Kidney tubule cell (primary cell): ENCODE results near the gene KIF3B.
A peak's percentile ranks its signal among the peaks of the same experiment; 100 is the strongest.
"Not testable (repeated sequence)": the region's sequence is repeated elsewhere in the genome, so short reads cannot be mapped to it uniquely, and the experiment has no call there.

Experiments used
- DNase-seq: peaks from one replicate; pipeline ENCODE4 v3.0.0-alpha.2; 2018; ENCODE audit warnings: low spot score

The KIF3B gene

DNA sequence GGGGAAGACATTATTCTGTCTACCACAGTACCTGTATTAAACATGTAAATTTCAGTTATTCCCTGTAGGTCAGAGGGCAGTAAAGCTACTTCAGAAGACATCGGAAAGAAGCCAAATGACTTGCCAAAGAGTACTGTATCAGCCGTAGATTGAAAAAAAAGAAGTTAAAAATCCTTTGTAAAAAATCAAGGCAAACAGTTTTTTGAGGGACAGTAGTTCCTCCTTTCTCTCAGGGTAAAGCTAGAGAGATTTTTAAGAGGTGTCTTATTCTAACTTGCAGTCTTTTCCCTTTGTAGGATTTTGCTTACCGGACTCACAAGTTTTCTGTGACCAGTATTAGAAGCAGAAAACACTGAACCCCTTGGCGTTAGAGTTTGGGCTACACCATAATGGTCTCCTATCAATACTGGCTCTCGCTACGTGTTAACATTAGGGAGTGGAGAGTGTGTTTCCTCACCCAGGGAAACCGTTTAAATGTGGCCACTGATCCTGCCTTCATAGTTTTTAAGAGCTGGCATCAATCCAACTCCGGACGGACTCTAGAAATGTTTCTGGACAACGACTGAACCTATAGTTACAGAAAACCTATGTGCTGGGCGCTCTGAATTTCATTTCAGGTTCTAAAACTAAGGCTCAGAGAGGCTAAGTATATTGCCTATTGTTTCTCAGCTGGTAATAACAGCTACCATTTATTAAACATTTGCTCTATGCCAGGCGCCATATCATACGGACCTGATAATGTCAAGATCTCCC, 79.3 kb downstream of the KIF3B start:
- no peak for DNase-seq

DNA sequence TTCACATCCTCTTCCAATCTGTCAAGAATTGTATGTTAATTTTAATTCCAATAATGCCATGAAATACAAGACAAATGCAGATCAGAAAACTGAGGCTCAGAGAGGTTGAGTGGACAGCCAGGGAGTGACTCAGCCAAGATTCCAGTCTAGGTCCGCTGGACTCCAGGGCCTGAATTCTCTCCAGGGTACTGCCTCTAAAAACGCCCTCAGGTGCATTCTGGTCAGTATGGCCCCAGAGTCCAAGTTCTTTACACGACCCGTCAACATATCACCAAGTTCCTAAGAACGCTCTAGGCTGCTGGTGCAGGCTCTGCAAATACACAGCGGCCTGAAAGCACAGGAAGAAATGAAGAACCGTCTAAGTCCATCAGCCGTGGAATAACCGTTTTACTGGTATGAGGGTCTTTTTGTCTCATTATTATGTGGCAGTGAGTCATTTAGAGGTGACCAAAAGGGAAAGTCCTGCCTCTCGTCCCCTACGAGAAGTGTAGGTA, 80.0 kb downstream of the KIF3B start:
- peak; percentile 81 for DNase-seq

DNA sequence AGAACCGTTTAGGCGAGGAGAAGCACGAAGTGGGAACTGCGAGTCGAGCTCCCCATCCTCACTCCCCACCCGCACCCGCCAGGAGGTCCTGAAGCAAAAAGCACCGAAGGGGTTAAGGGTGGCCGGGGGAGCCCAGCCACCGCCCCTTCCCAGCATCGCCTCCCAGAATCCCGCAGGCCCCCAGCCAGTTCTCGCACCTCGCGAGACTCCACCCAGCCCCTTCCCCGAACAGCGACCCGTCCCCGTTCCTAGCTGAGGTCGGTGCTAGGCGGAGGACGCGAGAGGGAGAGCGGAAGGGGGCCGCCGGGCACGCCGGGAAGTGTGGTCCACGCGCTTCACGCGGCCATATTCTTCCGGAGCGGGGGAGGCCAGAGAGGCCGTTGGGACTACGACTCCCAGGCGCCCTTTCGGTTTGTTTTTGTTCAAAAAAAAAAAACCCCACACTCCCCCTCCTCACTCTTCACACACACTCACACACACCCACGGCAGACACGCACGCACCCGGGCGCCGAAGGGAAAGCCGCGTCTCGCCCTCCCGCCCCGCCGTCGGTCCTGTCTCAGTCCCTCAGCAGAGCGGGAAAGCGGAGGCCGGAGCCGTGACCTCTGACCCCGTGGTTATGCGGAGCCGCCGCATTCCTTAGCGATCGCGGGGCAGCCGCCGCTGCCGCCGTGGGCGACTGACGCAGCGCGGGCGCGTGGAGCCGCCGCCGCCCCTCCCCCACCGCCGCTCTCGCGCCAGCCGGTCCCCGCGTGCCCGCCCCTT, 80.6 kb downstream of the KIF3B start, which contains the start of gene ASXL1:
ASXL1 (plus strand) TSS at position 463 of the 763 bp plus-strand sequence. CDS start 445 bp downstream, outside the sequence.
- DNase-seq = peak; percentile 98

DNA sequence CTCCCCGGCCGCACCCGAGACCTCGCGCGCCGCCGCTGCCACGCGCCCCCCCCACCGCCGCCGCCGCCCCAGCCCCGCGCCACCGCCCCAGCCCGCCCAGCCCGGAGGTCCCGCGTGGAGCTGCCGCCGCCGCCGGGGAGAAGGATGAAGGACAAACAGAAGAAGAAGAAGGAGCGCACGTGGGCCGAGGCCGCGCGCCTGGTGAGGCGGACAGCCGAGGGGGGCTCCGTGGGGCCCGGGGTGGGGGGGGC, 81.1 kb downstream of the KIF3B start:
- DNase-seq = no peak

DNA sequence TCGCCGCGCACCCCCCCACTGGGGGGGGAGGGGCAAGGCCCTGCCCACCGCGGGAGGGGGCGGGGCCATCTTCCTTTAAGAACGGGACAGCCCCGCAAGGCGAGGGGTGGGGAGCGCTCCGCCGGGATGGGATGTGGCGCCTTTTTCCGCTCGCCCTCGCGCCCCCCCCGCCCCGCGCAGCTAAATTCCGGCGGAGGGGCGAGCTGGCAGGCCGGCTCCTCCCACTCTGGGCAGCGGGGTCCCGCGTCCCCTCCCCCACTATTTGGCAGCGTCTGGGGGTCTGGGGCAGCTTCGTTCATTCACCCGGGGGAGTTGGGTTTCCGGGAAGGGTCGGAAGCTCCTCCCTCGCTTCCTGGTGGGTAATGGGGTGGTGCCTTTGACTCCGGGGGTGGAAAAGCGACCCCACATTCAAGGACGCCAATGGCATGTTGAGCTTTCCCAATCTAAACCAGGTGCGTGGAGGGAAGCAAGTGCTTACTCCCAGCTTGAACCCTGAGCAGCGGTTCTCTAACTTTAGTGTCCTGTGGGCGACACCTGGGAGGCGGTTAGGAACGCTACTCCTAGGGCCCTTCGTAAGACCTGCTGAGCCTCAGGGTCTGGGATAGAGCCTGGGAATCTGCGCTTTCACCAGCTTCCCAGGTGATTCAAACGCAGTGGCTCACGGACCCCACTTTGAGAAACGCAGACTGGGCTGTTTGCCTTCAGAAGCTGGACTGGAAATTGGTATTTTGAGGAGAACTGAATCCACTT, 81.6 kb downstream of the KIF3B start:
- peak; percentile 69 for DNase-seq

DNA sequence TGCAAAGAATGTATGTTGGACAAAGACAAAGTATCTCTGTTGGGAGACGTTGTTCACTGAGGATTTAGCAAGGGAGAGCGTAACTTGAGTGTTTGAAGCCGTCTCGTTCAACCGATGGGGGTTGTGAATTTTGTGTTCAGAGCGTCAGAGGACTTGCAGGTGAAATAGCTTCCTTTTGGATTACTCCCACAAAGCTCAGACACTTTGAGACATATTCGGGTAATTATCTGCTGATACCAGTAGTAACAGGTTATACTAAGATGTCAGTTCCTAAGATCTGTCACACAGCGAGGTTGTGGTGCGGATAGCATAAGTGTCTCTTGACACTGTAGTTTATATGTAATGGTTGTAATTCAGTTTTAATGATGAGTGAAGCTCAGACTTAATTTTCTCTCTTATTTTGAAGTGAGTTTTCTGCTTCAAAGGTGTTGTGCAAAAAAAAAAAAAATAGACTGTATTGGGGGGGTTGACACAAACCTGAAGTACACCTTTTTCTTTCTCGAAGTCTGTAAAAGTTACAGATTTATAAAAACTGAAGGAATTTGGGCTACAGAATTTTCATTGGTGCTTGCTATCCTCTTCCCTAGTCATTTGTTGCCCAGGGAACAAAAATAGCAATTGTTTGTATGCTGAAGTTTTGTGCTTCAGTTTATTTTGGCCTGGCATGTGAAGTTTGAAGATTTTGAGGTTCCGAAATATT, 82.3 kb downstream of the KIF3B start:
- peak; percentile 30 for DNase-seq

DNA sequence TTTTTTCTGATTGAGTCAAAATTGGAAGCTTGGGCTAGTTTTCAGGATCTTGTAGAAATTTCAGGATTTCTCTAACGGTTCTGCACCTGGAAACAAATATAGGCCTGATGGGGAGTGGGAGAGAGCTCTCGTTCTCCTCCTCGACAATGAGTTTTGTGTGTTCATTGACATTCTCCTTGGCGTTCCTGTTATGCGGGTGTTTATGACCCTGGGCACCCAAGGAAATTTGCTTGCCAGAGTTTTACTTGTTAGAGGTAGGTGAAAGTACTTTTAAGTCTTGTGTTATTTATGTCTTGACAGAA, 82.8 kb downstream of the KIF3B start:
- no peak for DNase-seq

DNA sequence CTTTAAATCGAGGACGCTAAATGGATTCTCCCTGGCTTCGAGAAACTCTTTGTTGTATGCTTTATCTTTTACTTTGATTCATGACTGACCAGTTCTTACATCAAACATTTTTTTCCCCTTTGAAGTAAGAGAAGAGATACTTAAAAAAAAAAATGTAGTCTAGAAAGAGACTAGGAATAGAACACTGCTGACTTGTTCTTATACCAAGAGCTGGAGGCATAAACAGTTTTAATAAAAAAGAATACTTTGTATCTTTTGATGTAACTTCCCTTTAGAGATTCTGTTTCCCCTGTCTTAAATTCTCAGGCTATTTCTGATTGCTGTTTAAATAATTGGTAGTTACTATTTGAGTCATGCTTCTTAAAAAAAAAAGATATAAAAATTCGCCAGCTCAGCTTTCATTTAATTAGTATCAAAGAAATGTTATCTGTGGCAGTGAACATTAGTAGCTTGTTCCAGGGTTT, 85.5 kb downstream of the KIF3B start:
- no peak for DNase-seq

DNA sequence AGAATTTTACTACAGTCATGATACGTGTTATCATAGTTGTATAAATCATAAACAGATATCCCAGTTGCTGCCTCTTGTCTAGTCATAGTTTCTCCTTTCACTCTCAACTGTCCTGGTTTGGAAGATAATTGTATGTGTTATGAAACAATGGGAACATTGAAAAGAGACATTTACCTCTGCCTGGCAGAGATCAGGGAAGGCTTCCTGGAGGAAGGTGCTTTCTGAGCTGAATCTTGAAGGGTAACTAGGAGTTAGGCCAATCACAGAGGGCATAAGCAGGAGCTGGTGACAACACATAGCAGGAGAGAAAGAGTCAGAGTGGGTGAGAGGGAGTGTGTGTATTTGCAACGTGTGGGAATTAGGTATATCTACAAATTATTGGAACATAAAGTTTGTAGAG, 86.0 kb downstream of the KIF3B start:
- DNase-seq = no peak

DNA sequence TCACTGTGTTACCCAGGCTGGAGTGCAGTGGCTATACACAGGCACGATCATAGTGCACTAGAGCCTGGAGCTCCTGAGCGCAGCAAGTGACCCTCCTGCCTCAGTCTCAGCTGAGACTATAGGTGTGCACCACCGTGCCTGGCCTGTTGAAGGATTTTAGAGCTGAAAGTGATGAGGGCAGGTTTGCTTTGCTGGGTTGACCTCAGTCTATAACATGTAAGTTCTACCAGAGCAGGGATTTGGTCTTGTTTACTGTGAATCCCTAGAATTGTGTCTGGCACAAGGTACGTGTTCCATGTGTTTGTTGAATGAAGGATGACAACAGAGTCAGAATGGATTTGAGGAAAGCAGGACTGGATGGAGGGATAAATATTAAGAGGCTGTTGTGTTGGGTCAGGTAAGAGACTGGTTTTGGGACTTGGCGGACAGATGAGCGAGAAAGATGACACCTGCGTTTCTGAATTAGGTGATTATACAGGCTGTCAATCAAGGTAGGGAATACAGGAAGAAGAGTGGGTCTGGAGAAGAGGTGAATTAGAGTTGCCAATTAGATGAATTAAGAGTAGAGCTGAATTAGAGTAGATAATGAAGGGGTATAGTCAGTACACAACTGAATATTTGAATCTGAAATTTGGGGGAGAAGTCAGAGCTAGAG, 87.2 kb downstream of the KIF3B start:
- DNase-seq = no peak

DNA sequence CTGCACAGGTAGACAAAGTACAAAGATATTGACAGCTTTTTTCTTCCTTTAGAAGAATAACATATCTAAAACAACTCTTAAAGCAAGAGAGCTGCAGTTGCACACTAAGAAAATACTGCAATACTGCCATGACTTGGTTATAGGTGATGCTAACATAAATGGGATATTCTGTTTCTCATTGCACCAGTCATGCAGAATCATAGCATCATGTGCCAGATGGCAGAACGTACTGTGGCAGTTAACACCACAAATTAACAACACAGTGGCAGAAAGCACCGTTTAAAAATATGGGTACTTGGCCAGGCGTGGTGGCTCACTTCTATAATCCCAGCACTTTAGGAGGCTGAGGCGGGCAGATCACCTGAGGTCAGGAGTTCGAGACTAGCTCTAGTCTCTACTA, 88.1 kb downstream of the KIF3B start:
- DNase-seq = no peak

DNA sequence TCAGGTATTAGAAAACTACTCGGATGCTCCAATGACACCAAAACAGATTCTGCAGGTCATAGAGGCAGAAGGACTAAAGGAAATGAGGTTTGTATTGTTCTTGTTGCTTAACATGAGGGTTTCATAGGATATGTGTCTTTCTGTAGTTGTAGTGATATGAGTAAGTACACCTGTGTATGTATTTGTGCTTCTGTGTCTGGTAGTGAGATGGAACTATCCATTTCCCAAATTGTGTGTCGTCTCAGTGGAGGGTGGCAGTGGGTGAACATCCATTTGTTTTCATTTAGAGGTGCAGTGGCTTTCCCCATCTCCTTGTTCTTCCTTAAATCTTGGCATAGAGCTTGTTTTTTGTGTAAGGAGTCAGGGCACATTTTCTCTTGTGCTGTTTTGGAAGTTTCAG, 88.9 kb downstream of the KIF3B start:
- DNase-seq = no peak

DNA sequence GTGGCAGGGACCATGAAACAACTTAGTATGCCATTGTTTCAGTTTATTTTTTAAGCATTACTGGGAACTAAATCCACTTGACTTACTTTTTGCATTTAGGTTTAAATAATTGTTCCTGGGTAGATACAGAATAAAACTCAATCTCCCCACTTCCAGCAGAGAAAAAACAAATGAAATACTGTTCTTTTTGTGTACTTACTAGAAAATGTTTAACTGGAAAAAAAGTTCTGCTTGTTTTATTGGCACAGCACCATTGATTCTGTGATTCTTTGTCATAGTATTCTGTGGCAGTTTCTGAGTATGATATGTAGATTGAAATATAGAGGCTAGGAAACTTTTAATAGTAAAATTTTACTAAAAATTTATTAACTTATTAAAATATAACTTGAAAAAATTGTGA, 90.9 kb downstream of the KIF3B start:
- DNase-seq = no peak

DNA sequence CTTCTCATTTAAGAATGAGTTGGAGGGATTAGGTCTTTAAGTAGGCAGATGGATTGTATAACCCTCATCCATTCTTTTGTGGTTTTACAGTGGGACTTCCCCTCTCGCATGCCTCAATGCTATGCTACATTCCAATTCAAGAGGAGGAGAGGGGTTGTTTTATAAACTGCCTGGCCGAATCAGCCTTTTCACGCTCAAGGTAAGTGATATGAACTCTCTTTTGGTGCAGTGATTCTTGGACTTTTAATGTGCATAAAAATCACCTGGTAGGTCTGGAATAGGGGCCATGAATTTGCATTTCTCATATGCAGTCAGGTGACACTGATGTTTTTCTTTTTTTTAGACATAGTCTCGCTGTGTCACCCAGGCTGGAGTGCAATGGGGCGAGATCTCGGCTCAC, 91.5 kb downstream of the KIF3B start:
- DNase-seq = peak; percentile 70

DNA sequence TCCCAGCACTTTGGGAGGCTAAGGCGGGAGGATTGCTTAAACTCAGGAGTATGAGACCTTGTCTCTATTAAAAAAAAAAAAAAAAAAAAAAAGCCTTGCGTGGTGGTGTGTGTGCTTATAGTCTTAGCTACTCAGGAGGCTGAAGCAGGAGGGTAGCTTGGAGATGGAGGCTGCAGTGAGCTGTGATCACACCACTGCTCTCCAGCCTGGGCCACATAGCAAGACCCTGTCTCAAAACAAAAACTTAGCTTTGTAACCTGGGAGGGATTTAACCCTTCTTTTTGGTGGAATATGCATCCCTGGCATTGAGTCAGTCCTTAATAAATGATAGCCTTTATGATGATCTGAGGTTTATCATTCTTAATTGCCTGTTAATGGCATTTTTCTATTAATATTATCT, 93.4 kb downstream of the KIF3B start:
- no peak for DNase-seq

DNA sequence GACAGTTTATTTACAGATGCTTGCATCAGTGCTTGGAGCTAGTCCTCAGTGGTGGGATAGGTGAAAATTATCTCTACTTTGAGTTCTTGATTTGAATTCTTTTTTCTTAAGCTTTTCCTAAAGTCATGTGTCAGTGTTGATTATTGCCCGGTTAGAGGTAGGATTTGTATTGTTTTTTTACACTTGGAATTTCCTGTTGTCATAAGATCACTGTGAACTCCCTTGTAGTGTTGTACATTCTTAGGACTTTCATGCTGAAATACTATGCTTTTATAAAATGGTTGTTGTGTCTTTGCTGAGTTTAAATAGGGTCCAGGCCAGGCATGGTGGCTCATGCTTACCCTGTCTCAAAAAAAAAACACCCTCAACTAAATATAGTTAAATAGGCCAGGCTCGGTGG, 101.0 kb downstream of the KIF3B start:
- no peak for DNase-seq

DNA sequence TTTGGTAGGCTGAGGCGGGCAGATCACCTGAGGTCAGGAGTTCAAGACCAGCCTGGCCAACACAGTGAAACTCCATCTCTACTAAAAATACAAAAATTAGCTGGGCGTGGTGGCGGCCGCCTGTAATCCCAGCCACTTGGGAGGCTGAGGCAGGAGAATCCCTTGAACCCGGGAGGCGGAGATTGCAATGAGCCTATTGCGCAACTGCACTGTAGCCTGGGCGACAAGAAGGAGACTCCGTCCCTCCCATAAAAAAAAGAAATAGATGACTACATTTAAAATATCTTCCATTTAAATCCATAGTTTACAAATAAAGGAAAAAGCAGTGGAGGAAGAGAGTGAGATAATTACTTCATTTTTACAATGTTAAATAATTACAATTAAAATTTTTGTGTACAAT, 102.6 kb downstream of the KIF3B start:
- DNase-seq = not testable (repeated sequence)

DNA sequence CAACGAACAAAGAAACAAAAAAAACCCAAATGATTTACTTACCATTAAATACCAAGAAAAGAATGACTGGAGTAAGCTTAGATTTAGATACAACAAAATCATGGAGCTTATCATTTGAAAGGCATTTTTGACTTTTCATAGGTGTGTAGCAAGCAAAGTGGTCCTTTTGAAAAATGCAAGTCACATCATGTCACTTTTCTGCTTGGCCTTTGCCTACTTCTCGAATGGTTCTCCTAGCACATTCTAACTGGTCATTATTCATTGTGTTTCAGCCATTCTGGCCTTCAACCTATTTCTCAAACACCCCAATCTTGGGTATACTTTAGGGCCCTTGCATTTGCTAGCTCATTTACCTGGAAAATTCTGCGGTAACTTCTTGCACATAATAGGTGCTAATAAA, 103.3 kb downstream of the KIF3B start:
- DNase-seq = no peak

DNA sequence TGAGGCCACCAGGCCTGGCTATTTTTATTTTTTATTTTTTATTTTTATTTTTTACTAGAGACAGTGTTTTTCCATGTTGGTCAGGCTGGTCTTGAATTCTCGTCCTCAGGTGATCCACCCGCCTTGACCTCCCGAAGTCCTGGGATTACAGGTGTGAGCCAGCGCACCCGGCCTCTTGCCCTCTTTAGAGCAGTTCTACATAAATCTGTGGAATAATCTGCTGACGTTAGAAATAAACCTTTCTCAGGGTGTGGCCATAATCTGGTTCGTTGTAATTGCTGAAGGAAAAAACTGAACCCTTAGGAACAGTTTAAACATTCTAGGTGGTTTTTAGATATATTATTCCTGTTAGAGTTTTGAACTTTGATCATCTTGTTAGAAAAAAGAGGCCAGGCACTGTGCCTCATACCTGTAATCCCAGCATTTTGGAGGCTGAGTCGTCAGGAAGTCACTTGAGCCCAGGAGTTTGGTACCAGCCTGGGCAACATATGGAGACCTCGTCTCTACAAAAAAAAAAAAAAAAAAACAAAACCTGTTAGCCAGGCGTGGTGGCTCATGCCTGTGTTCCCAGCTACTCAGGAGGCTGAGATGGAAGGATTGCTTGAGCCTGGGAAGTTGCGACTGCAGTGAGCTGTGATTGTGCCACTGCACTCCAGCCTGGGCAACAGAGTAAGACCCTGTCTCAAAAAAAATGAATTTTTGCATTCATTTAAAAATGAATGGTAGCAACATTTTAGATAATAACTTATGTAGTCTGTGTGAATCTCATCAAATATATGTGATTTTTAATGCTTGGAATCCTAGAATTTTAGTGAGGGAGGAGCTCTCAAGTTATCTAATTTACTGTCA, 104.9 kb downstream of the KIF3B start:
- DNase-seq = no peak

DNA sequence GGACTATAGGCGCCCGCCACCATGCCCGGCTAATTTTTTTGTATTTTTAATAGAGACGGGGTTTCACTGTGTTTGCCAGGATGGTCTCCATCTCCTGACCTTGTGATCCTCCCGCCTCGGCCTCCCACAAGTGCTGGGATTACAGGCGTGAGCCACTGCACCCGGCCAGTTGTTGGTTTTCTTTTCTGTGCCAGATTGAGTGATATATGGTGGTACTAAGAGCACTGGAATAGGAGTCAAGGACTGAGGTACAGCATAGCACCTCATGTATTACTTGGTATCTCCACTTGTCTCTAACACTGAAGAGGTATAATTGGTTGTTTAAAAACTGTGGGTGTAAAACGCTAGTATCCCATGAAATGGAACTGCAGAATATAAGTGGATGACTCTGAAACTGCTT, 106.0 kb downstream of the KIF3B start:
- not testable (repeated sequence) for DNase-seq
